IMR-90 (cell line): ENCODE data around the gene NFKBIA. TPM values are rescaled to one million over a fixed set of nuclear protein-coding genes. Genes with fewer than 3 reads are reported as not detected.

Experiments
- ATAC-seq: fragments of 200-7000 bp; cut with Tn5 transposase; 2 replicates; pipeline ENCODE4 v1.9.1; 2020; ENCODE audit warnings: low read depth, mild to moderate bottlenecking, moderate library complexity
- BruUV-seq: library from RNA; stranded (reverse); fragments of 400-500 nt; replicated peaks from 2 replicates; lab custom pipeline; 2021; lab: Mats Ljungman, UMichigan
- CTCF ChIA-PET: fragments of 300-600 bp; formaldehyde crosslinking; extraction: SDS; loops from one replicate; lab custom pipeline; 2021; ENCODE audit warnings: antibody characterized with exemption; lab: Yijun Ruan, JAX
- POLR2A ChIA-PET: fragments of 300-600 bp; sonication (Branson Sonifier 250); formaldehyde crosslinking; loops from one replicate; lab custom pipeline; 2022; ENCODE audit warnings: antibody characterized with exemption; ENCODE audit not compliant: unreplicated experiment; lab: Charles Lee
- DNase-seq: peaks from one replicate; pipeline ENCODE4 v3.0.0; 2013
- H2AFZ ChIP-seq: replicated peaks from 2 replicates; pipeline ENCODE3; 2013; ENCODE audit warnings: low read length, mild to moderate bottlenecking; ENCODE audit not compliant: poor library complexity
- H2AK5ac ChIP-seq: 2 replicates; pipeline ENCODE4 v1.6.1; 2013; ENCODE audit warnings: low read depth, low read length, inconsistent platforms
- H2AK9ac ChIP-seq: replicated peaks from 2 replicates; pipeline ENCODE3; 2013; ENCODE audit warnings: mild to moderate bottlenecking, low read depth, low read length, moderate library complexity; ENCODE audit not compliant: poor library complexity
- H2BK120ac ChIP-seq: 2 replicates; pipeline ENCODE4 v1.6.1; 2013; ENCODE audit warnings: low read depth, low read length, inconsistent platforms
- H2BK15ac ChIP-seq: 3 replicates; pipeline ENCODE4 v1.6.1; 2013; ENCODE audit warnings: low read depth, low read length, inconsistent platforms
- H2BK20ac ChIP-seq: 2 replicates; pipeline ENCODE4 v1.6.1; 2013; ENCODE audit warnings: low read depth, mild to moderate bottlenecking, inconsistent platforms, low read length, moderate library complexity
- H2BK5ac ChIP-seq: 2 replicates; pipeline ENCODE4 v1.6.1; 2013; ENCODE audit warnings: mild to moderate bottlenecking, low read depth, low read length, inconsistent platforms; ENCODE audit not compliant: poor library complexity, severe bottlenecking
- H3K14ac ChIP-seq: replicated peaks from 2 replicates; pipeline ENCODE4 v1.6.1; 2013; ENCODE audit warnings: low read depth, low read length, inconsistent platforms
- H3K18ac ChIP-seq: 2 replicates; pipeline ENCODE4 v1.6.1; 2013; ENCODE audit warnings: low read depth, low read length, control low read depth
- H3K23ac ChIP-seq: 2 replicates; pipeline ENCODE4 v1.6.1; 2013; ENCODE audit warnings: low read depth, low read length, inconsistent platforms
- H3K27ac ChIP-seq: 2 replicates; pipeline ENCODE4 v1.5.1; 2013; ENCODE audit warnings: mild to moderate bottlenecking, control low read depth, low read length; ENCODE audit not compliant: insufficient read depth
- H3K27me3 ChIP-seq: 2 replicates; pipeline ENCODE4 v1.6.1; 2013; ENCODE audit warnings: low read length; ENCODE audit not compliant: control insufficient read depth, insufficient read depth
- H3K36me3 ChIP-seq: 2 replicates; pipeline ENCODE4 v1.6.1; 2013; ENCODE audit warnings: low read length, mixed read lengths; ENCODE audit not compliant: control insufficient read depth, insufficient read depth
- H3K4ac ChIP-seq: 2 replicates; pipeline ENCODE4 v1.6.1; 2013; ENCODE audit warnings: low read depth, low read length, inconsistent platforms
- H3K4me1 ChIP-seq: 2 replicates; pipeline ENCODE4 v1.6.1; 2013; ENCODE audit warnings: low read length, mixed read lengths; ENCODE audit not compliant: control insufficient read depth, insufficient read depth
- H3K4me2 ChIP-seq: 2 replicates; pipeline ENCODE4 v1.6.1; 2013; ENCODE audit warnings: low read depth, mild to moderate bottlenecking, control low read depth, low read length, moderate library complexity
- H3K4me3 ChIP-seq: 2 replicates; pipeline ENCODE4 v1.5.1; 2013; ENCODE audit warnings: low read depth, mild to moderate bottlenecking, control low read depth, low read length, moderate library complexity; ENCODE audit not compliant: insufficient read depth
- H3K56ac ChIP-seq: 2 replicates; pipeline ENCODE4 v1.6.1; 2013; ENCODE audit warnings: low read length, inconsistent platforms; ENCODE audit not compliant: insufficient read depth; ENCODE audit errors: extremely low read depth
- H3K79me1 ChIP-seq, 2 experiments: 2 replicates each; pipeline ENCODE4 v1.6.1; 2013; ENCODE audit warnings: low read length in 2 of 2, inconsistent platforms in 1 of 2, low read depth in 1 of 2
- H3K9ac ChIP-seq: 2 replicates; pipeline ENCODE4 v1.6.1; 2013; ENCODE audit warnings: low read depth, low read length, control low read depth
- H3K9me1 ChIP-seq: 2 replicates; pipeline ENCODE4 v1.6.1; 2013; ENCODE audit warnings: low read length, inconsistent platforms; ENCODE audit not compliant: insufficient read depth
- H3K9me3 ChIP-seq: 2 replicates; pipeline ENCODE4 v1.6.1; 2013; ENCODE audit warnings: low read length; ENCODE audit not compliant: control insufficient read depth, insufficient read depth
- H4K20me1 ChIP-seq: 2 replicates; pipeline ENCODE4 v1.6.1; 2013; ENCODE audit warnings: low read length, inconsistent platforms; ENCODE audit not compliant: insufficient read depth
- H4K5ac ChIP-seq: 2 replicates; pipeline ENCODE4 v1.6.1; 2013; ENCODE audit warnings: mild to moderate bottlenecking, low read depth, low read length, control low read depth
- H4K8ac ChIP-seq, 2 experiments: 2 replicates each; pipeline ENCODE4 v1.6.1; 2013; ENCODE audit warnings: low read depth in 2 of 2, low read length in 2 of 2, control low read depth in 1 of 2, inconsistent platforms in 1 of 2
- H4K91ac ChIP-seq: 2 replicates; pipeline ENCODE4 v1.6.1; 2013; ENCODE audit warnings: low read depth, low read length, inconsistent platforms; ENCODE audit not compliant: insufficient read depth
- BHLHE40 ChIP-seq: fragments of 150-350 bp; IDR thresholded peaks from 2 replicates; pipeline ENCODE4 v1.6.1; 2016; ENCODE audit warnings: mild to moderate bottlenecking, low read depth, low read length
- CHD1 ChIP-seq: IDR thresholded peaks from 2 replicates; pipeline ENCODE4 v1.6.1; 2012; ENCODE audit warnings: low read depth, low read length, improper control_type of control experiment
- CTCF ChIP-seq: conservative IDR thresholded peaks from 2 replicates; pipeline ENCODE4 v1.5.1; 2012; ENCODE audit warnings: mild to moderate bottlenecking, low read depth, low read length, improper control_type of control experiment
- ELK1 ChIP-seq: fragments of 150-350 bp; IDR thresholded peaks from 2 replicates; pipeline ENCODE4 v1.6.1; 2016; ENCODE audit warnings: low read depth, mild to moderate bottlenecking, low read length, moderate library complexity, borderline replicate concordance
- FOS ChIP-seq: fragments of 150-350 bp; IDR thresholded peaks from 2 replicates; pipeline ENCODE4 v1.6.1; 2016; ENCODE audit warnings: low read depth, low read length
- MAFK ChIP-seq: IDR thresholded peaks from 2 replicates; pipeline ENCODE4 v1.6.1; 2012; ENCODE audit warnings: low read depth, low read length, improper control_type of control experiment
- MAZ ChIP-seq: IDR thresholded peaks from 2 replicates; pipeline ENCODE4 v1.6.1; 2012; ENCODE audit warnings: low read depth, mild to moderate bottlenecking, low read length, improper control_type of control experiment, moderate library complexity, borderline replicate concordance
- MXI1 ChIP-seq: IDR thresholded peaks from 2 replicates; pipeline ENCODE4 v1.6.1; 2012; ENCODE audit warnings: low read depth, mild to moderate bottlenecking, low read length, moderate library complexity, borderline replicate concordance
- NFE2L2 ChIP-seq: fragments of 150-350 bp; IDR thresholded peaks from 2 replicates; pipeline ENCODE4 v1.6.1; 2016; ENCODE audit warnings: low read depth, mild to moderate bottlenecking, low read length
- RAD21 ChIP-seq: IDR thresholded peaks from 2 replicates; pipeline ENCODE4 v1.6.1; 2012; ENCODE audit warnings: low read length, improper control_type of control experiment
- SMC3 ChIP-seq: fragments of 150-350 bp; IDR thresholded peaks from 2 replicates; pipeline ENCODE4 v1.6.1; 2016; ENCODE audit warnings: low read depth, mild to moderate bottlenecking, antibody characterized with exemption, low read length, moderate library complexity
- WGBS, 2 experiments: methylation state at CpG; one replicate each; pipeline versions ENCODE4 v1.1.5 to v1.1.7; 2013; ENCODE audit warnings: missing lambda C conversion rate in 2 of 2; ENCODE audit not compliant: insufficient read length in 1 of 2; ENCODE audit errors: extremely low coverage in 2 of 2; 5-methylcytosine and 5-hydroxymethylcytosine counted together
- dilution Hi-C: fragments of 300-500 bp; cut with HindIII; formaldehyde crosslinking; loops from one replicate; pipeline ENCODE4 v1.14.3; 2018; ENCODE audit warnings: low sequenced_read_pairs; ENCODE audit not compliant: unreplicated experiment
- in situ Hi-C: fragments of 300-500 bp; cut with MboI; formaldehyde crosslinking; loops from 3 replicates; pipeline ENCODE4 v1.14.3; 2019; ENCODE audit warnings: low sequenced_read_pairs, inconsistent platforms, mixed read lengths
- intact Hi-C: fragments of 100-400 bp; cut with micrococcal nuclease; formaldehyde crosslinking; loops from 2 replicates; pipeline ENCODE4 v1.10.0; 2022
- polyA plus RNA-seq, 3 experiments: library from polyadenylated mRNA; depleted of rRNA; stranded (reverse); fragments of >200 nt; gene quantifications; 2 replicates each; pipeline ENCODE4 v1.2.3, GENCODE V29; 2012; ENCODE audit warnings: low replicate concordance in 1 of 3
- total RNA-seq: library from RNA; depleted of rRNA; stranded (reverse); fragments of >200 nt; gene quantifications from 2 replicates; pipeline ENCODE4 v1.2.3, GENCODE V29; 2012

Gene NFKBIA
- total and polyA plus RNA-seq, 2 of the 4 experiments (the other 2 are of a cell fraction) = 71.1 to 97.1 TPM

GRCh38 chr14:35362450-35362849 is 42.1 kb downstream of the NFKBIA start:
- H3K79me1 ChIP-seq = 0 out of 4 replicates have a peak, but pooled peaks cover 0 to 4% of the 10 kb centered on the region in 2 experiments
- BruUV-seq = no TSS peak
- dilution Hi-C loops = no loop called here
- no peaks in the 10 kb centered on the region for H3K9me3 ChIP-seq
- WGBS, 2 experiments = no CpG with 5 or more reads among the region's 3 CpGs
- H3K4me3 ChIP-seq = no peak overlapping the region
- peak overlapping the region; percentile 51; the same call in 1 of the 2 replicates for H2AK5ac ChIP-seq
- peak overlapping the region; percentile 34; the same call in 1 of the 2 replicates for H2BK120ac ChIP-seq
- TF ChIP-seq MXI1 (no peak), BHLHE40 (no peak), MAFK (no peak), FOS (no peak), CHD1 (no peak), SMC3 (no peak), NFE2L2 (no peak), RAD21 (no peak), ELK1 (no peak), MAZ (no peak), CTCF (no peak)
- H3K27ac ChIP-seq = no peak overlapping the region
- H4K5ac ChIP-seq = no peak overlapping the region
- peak overlapping the region; percentile 79 for H2AFZ ChIP-seq
- H4K8ac ChIP-seq = no peak overlapping the region; a peak in 1 of 4 replicates
- in situ Hi-C loops = no loop called here
- POLR2A ChIA-PET = no interaction called here
- H3K27me3 ChIP-seq = no peaks in the 10 kb centered on the region; the same call in 1 of the 2 replicates
- H3K9ac ChIP-seq = no peak overlapping the region
- no peak overlapping the region for H3K4me2 ChIP-seq
- no peak for ATAC-seq
- H2BK15ac ChIP-seq = 0 out of 3 replicates have a peak overlapping the region, but pooled peaks have one; percentile 37
- H3K14ac ChIP-seq = no peak overlapping the region; the same call in 1 of the 2 replicates
- H2AK9ac ChIP-seq = peak overlapping the region; percentile 43
- no peak overlapping the region for H2BK20ac ChIP-seq
- no peak for DNase-seq
- H3K4me1 ChIP-seq = peaks cover 29% of the 10 kb centered on the region
- no peak overlapping the region for H2BK5ac ChIP-seq
- CTCF ChIA-PET = no interaction called here
- no peak overlapping the region for H3K4ac ChIP-seq
- H3K36me3 ChIP-seq = no peaks in the 10 kb centered on the region
- intact Hi-C loops = no loop called here
- no peak overlapping the region for H3K23ac ChIP-seq
- no peaks in the 10 kb centered on the region for H4K20me1 ChIP-seq
- H3K9me1 ChIP-seq = peaks cover 32% of the 10 kb centered on the region
- no peak overlapping the region for H3K56ac ChIP-seq
- no peak overlapping the region for H3K18ac ChIP-seq
- no peak overlapping the region; the same call in 1 of the 2 replicates for H4K91ac ChIP-seq
